C4-2B (cell line): ENCODE data around the gene NNMT.

Experiments used
- CTCF ChIP-seq: fragments of 450-650 bp; conservative IDR thresholded peaks from 2 replicates; pipeline ENCODE4 v1.5.1; 2017; ENCODE audit warnings: mild to moderate bottlenecking
- ZFX ChIP-seq: fragments of 450-650 bp; IDR thresholded peaks from 2 replicates; pipeline ENCODE4 v1.6.1; 2017

- TF ChIP-seq CTCF (no peak; the same call in 1 of the 2 replicates), ZFX (no peak)
Observed at GRCh38 chr11:114315749-114316368, 19.7 kb downstream of the NNMT start.
